Mesenteric fat pad (tissue), 1 donor: ENCODE results near the gene PDE6H. TPM values are rescaled to one million over a fixed set of nuclear protein-coding genes. Genes with fewer than 3 reads are reported as not detected.

Source experiments
- DNase-seq: peaks from one replicate; pipeline ENCODE4 v3.0.0-alpha.2; 2020; ENCODE audit warnings: low spot score
- total RNA-seq: library from RNA; stranded (reverse); fragmentation: NEBNext Ultra II Directional; extraction: Animal tissue kit (Norgen Biotek cat#: 25700); gene quantifications from one replicate; pipeline ENCODE4 v1.2.1, GENCODE V29; 2021
- donor health status: DM: yes; HTN: yes; CAD: no.

The PDE6H gene
- total RNA-seq, 1 donor from 2014 or later, result not detected

- DNase-seq, result no peak
Measured at GRCh38 chr12:14951851-14952250, 21.0 kb upstream of the PDE6H start.

- no peak for DNase-seq
Measured at GRCh38 chr12:14952299-14952921, 20.4 kb upstream of the PDE6H start.

GRCh38 chr12:14953752-14954151 is 19.1 kb upstream of the PDE6H start:
- no peak for DNase-seq

- no peak for DNase-seq
Measured at GRCh38 chr12:14954269-14954668, 18.6 kb upstream of the PDE6H start.

GRCh38 chr12:14956024-14956891 is 16.6 kb upstream of the PDE6H start:
- DNase-seq, result no peak

GRCh38 chr12:14956905-14957304 is 15.9 kb upstream of the PDE6H start:
- DNase-seq, result no peak

- no peak for DNase-seq
Measured at GRCh38 chr12:14957551-14958168, 15.2 kb upstream of the PDE6H start.

GRCh38 chr12:14958361-14959125 is 14.3 kb upstream of the PDE6H start:
- no peak for DNase-seq

GRCh38 chr12:14959126-14959440 is 13.8 kb upstream of the PDE6H start:
- no peak for DNase-seq

GRCh38 chr12:14959463-14959862 is 13.4 kb upstream of the PDE6H start:
- DNase-seq, result no peak

- DNase-seq, result no peak
Measured at GRCh38 chr12:14959916-14960496, 12.8 kb upstream of the PDE6H start.

- no peak for DNase-seq
Measured at GRCh38 chr12:14960548-14961465, 12.0 kb upstream of the PDE6H start.

GRCh38 chr12:14961466-14962152 is 11.2 kb upstream of the PDE6H start, which contains the start of gene ARHGDIB:
ARHGDIB (minus strand) TSS chr12:14961601; CDS start chr12:14950712, 10,889 bp downstream.
- DNase-seq, result no peak

GRCh38 chr12:14962153-14962539 is 10.7 kb upstream of the PDE6H start:
- DNase-seq, result no peak

GRCh38 chr12:14962797-14963196 is 10.0 kb upstream of the PDE6H start:
- no peak for DNase-seq

GRCh38 chr12:14963520-14963919 is 9.3 kb upstream of the PDE6H start:
- DNase-seq, result no peak

GRCh38 chr12:14964406-14964805 is 8.4 kb upstream of the PDE6H start:
- no peak for DNase-seq

- DNase-seq, result no peak
Measured at GRCh38 chr12:14965221-14965620, 7.6 kb upstream of the PDE6H start.

- no peak for DNase-seq
Measured at GRCh38 chr12:14968478-14968877, 4.4 kb upstream of the PDE6H start.

- no peak for DNase-seq
Measured at GRCh38 chr12:14970473-14970872, 2.4 kb upstream of the PDE6H start.
